Right hindlimb (tissue), 1 donor: ENCODE data around the gene LDLRAD3.

Experiments
- DNase-seq: peaks from one replicate; pipeline ENCODE4 v3.0.0-alpha.2; 2018

The LDLRAD3 gene

GRCh38 chr11:36051235-36052144 is 107.6 kb downstream of the LDLRAD3 start:
- no peak for DNase-seq

- no peak for DNase-seq
Observed at GRCh38 chr11:36053281-36053680, 109.4 kb downstream of the LDLRAD3 start.

GRCh38 chr11:36053862-36054261 is 110.0 kb downstream of the LDLRAD3 start:
- DNase-seq: no peak

- DNase-seq: no peak
Observed at GRCh38 chr11:36054628-36055027, 110.8 kb downstream of the LDLRAD3 start.

- peak; percentile 45 for DNase-seq
Observed at GRCh38 chr11:36056160-36056751, 112.4 kb downstream of the LDLRAD3 start.

- peak; percentile 47 for DNase-seq
Observed at GRCh38 chr11:36057379-36058042, 113.6 kb downstream of the LDLRAD3 start.

GRCh38 chr11:36059660-36060059 is 115.8 kb downstream of the LDLRAD3 start:
- no peak for DNase-seq

- DNase-seq: no peak
Observed at GRCh38 chr11:36060926-36061325, 117.1 kb downstream of the LDLRAD3 start.

GRCh38 chr11:36061471-36061870 is 117.6 kb downstream of the LDLRAD3 start:
- DNase-seq: no peak

- no peak for DNase-seq
Observed at GRCh38 chr11:36062796-36063365, 119.0 kb downstream of the LDLRAD3 start.

GRCh38 chr11:36065436-36065835 is 121.6 kb downstream of the LDLRAD3 start:
- DNase-seq: no peak

GRCh38 chr11:36066891-36067290 is 123.0 kb downstream of the LDLRAD3 start:
- no peak for DNase-seq

- DNase-seq: no peak
Observed at GRCh38 chr11:36069576-36070212, 125.8 kb downstream of the LDLRAD3 start.

GRCh38 chr11:36070213-36070953 is 126.5 kb downstream of the LDLRAD3 start:
- DNase-seq: no peak

- no peak for DNase-seq
Observed at GRCh38 chr11:36070954-36071330, 127.1 kb downstream of the LDLRAD3 start.

GRCh38 chr11:36071917-36072500 is 128.1 kb downstream of the LDLRAD3 start:
- no peak for DNase-seq

- DNase-seq: peak; percentile 87
Observed at GRCh38 chr11:36073411-36074203, 129.7 kb downstream of the LDLRAD3 start.

- no peak for DNase-seq
Observed at GRCh38 chr11:36074941-36075431, 131.1 kb downstream of the LDLRAD3 start.

GRCh38 chr11:36077368-36077767 is 133.5 kb downstream of the LDLRAD3 start:
- DNase-seq: no peak

GRCh38 chr11:36077886-36078685 is 134.2 kb downstream of the LDLRAD3 start:
- no peak for DNase-seq
